ENCODE measurements around the gene ENHO. TPM values are rescaled to one million over a fixed set of nuclear protein-coding genes. Genes with fewer than 3 reads are reported as not detected.

The ENHO gene
- total and polyA plus RNA-seq, 2 experiments from 2014 or later: 7.6 to 8.7 TPM

DNA sequence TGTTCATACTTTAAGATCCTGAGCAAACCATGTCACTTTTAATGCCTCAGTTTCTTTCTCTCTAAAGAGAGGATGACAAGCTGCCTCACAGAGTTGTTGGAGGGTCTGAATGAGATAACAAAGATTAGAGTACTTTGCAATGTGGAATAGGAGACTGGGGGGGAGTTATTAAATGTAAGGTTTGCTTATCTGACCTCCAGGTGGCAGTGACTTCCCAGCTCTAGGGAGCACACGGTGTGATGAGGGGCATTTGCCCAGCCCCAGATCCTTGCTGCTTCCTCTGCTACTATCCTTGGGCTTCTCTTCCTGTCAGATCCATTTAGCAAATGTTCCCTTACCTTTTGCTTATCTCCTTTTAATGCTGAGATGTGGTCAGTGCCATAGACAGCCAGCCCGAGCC is 30.7 kb downstream of the ENHO start:
- Histone ChIP-seq H3K27ac (no peak overlapping the region), H3K4me1 (ENCODE audit: low read depth) (no peaks in the 10 kb centered on the region), H3K36me3 (no peaks in the 10 kb centered on the region), H3K9me3 (ENCODE audit: low read depth) (no peaks in the 10 kb centered on the region), H3K27me3 (no peaks in the 10 kb centered on the region), H3K4me3 (no peak overlapping the region)
- no peak for DNase-seq (ENCODE audit: low read depth in 1 of 2, low spot score in 1 of 2)
- TF ChIP-seq, protein P1, sequence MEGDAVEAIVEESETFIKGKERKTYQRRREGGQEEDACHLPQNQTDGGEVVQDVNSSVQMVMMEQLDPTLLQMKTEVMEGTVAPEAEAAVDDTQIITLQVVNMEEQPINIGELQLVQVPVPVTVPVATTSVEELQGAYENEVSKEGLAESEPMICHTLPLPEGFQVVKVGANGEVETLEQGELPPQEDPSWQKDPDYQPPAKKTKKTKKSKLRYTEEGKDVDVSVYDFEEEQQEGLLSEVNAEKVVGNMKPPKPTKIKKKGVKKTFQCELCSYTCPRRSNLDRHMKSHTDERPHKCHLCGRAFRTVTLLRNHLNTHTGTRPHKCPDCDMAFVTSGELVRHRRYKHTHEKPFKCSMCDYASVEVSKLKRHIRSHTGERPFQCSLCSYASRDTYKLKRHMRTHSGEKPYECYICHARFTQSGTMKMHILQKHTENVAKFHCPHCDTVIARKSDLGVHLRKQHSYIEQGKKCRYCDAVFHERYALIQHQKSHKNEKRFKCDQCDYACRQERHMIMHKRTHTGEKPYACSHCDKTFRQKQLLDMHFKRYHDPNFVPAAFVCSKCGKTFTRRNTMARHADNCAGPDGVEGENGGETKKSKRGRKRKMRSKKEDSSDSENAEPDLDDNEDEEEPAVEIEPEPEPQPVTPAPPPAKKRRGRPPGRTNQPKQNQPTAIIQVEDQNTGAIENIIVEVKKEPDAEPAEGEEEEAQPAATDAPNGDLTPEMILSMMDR (IDR thresholded peaks at IDR 0.05; ENCODE audit: low read depth, low read length): no peak

DNA sequence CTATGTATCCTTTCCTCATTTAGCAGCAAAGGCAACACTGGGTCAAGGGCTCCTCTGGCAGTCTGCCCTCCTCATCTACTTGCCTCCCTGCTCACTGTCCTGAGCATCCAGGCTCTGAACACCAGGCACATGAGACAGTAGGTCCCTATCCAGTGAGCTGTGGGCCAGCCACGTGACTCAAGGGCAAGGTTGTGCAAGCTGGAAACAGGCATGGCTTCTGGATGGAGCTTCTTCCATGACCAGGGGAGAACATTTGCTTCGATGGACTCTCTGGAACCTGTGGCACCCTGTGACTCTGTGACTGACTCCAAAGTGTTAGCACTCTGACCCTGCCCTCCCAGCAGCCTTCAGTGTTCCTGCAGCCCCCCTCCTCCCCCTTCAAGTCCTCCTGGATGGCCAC is 31.2 kb downstream of the ENHO start:
- TF ChIP-seq, protein P1 (IDR thresholded peaks at IDR 0.05; ENCODE audit: low read depth, low read length): no peak

DNA sequence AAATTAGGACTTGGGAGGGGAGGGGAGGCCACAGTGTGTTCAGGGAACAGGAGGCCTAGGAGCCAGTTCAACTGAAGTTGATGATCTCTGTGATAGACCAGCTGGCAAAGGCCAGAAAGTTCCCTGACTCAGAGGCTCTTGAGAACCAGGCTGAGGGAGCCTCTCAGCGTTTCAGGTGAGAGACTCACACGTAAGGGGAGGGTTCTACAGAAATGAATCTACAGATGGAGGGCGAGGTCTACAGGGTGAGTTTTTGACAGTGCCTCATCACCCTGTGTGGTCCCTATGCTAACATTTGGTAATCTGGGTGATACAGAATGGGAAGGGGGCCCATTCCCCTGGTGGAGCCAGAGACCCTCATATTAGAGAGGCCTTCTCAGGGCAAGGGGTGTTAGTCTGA is 32.0 kb downstream of the ENHO start:
- no peaks in the 10 kb centered on the region for H3K27me3 ChIP-seq
- no peaks in the 10 kb centered on the region for H3K9me3 ChIP-seq (ENCODE audit: low read depth)
- no peaks in the 10 kb centered on the region for H3K36me3 ChIP-seq
- DNase-seq (ENCODE audit: low read depth in 1 of 2, low spot score in 1 of 2): no peak
- H3K4me3 ChIP-seq: no peak overlapping the region
- H3K27ac ChIP-seq: no peak overlapping the region
- TF ChIP-seq, protein P1 (IDR thresholded peaks at IDR 0.05; ENCODE audit: low read depth, low read length): no peak
- no peaks in the 10 kb centered on the region for H3K4me1 ChIP-seq (ENCODE audit: low read depth)

More for the DNA sequence above, 31.2 kb downstream of the ENHO start:
- Histone ChIP-seq H3K4me1 (ENCODE audit: low read depth) (no peaks in the 10 kb centered on the region), H3K9me3 (ENCODE audit: low read depth) (no peaks in the 10 kb centered on the region), H3K27me3 (no peaks in the 10 kb centered on the region), H3K27ac (no peak overlapping the region), H3K36me3 (no peaks in the 10 kb centered on the region), H3K4me3 (no peak overlapping the region)
- no peak for DNase-seq (ENCODE audit: low read depth in 1 of 2, low spot score in 1 of 2)

DNA sequence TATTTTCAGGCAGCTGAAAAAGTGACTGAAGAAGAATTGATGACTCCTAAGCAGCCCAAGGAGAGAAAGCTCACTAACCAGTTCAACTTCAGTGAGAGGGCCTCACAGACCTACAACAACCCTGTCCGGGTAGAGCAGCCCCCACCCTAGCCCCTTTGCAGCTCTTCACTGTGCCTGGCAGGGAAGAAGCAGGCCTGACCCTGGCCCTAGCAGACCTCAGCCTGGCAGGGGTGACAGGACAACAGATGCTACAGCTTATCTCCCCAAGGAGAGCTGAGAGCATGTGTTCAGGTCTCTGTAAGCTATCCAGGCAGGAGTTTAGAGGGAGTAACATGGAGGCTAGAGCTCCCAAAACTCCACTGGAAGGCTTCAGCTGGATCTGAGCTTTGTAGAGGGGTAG is 32.4 kb downstream of the ENHO start:
- H3K27me3 ChIP-seq: no peaks in the 10 kb centered on the region
- no peak overlapping the region for H3K27ac ChIP-seq
- no peaks in the 10 kb centered on the region for H3K36me3 ChIP-seq
- no peaks in the 10 kb centered on the region for H3K9me3 ChIP-seq (ENCODE audit: low read depth)
- no peaks in the 10 kb centered on the region for H3K4me1 ChIP-seq (ENCODE audit: low read depth)
- no peak overlapping the region for H3K4me3 ChIP-seq
- DNase-seq (ENCODE audit: low read depth in 1 of 2, low spot score in 1 of 2): no peak
- TF ChIP-seq, protein P1 (IDR thresholded peaks at IDR 0.05; ENCODE audit: low read depth, low read length): no peak

DNA sequence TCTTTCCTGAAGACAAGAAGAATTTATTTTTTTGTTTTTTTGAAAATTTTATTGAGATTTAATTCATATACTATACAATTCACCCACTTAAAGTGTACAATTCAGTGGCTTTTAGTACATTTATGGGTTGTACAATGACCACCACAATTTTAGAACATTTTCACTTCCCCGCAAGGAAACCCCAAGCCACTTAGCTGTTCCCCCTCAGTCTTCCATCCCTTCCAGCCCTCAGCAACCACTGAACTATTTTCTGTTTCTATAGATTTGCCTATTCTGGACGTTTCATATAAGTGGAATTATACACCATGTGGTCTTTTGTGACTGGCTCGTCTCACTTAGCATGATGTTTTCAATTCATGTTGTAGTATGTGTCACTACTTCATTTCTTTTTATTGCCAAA is 36.2 kb downstream of the ENHO start:
- TF ChIP-seq, protein P1 (IDR thresholded peaks at IDR 0.05; ENCODE audit: low read depth, low read length): no peak
- no peaks in the 10 kb centered on the region for H3K27me3 ChIP-seq
- H3K4me3 ChIP-seq: no peak overlapping the region
- no peaks in the 10 kb centered on the region for H3K9me3 ChIP-seq (ENCODE audit: low read depth)
- no peaks in the 10 kb centered on the region for H3K4me1 ChIP-seq (ENCODE audit: low read depth)
- no peak overlapping the region for H3K27ac ChIP-seq
- H3K36me3 ChIP-seq: no peaks in the 10 kb centered on the region
- DNase-seq (ENCODE audit: low read depth in 1 of 2, low spot score in 1 of 2): no peak

DNA sequence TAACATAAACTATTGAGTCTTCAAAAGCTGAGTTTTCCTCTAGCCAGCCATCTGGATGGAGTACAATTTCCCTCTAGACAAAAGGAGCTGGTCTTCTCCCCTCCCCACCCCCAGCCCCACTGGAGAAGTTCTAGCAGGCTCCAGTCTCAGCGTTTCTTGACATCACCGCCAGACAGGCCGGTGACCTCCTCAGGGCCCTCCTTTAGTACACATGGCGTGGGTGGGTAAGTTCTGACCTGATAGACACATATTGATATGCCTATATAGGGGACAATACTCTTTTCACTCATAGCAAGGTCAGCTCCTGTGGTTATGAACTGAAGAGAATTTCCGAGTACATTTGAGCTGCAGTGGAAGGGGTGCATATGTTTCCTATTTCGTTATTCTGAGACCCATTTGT is 37.0 kb downstream of the ENHO start:
- H3K36me3 ChIP-seq: no peaks in the 10 kb centered on the region
- no peak overlapping the region for H3K4me3 ChIP-seq
- H3K4me1 ChIP-seq (ENCODE audit: low read depth): no peaks in the 10 kb centered on the region
- no peaks in the 10 kb centered on the region for H3K27me3 ChIP-seq
- H3K27ac ChIP-seq: no peak overlapping the region
- TF ChIP-seq, protein P1 (IDR thresholded peaks at IDR 0.05; ENCODE audit: low read depth, low read length): no peak
- DNase-seq (ENCODE audit: low read depth in 1 of 2, low spot score in 1 of 2): no peak
- no peaks in the 10 kb centered on the region for H3K9me3 ChIP-seq (ENCODE audit: low read depth)
